ENCODE results near the gene HCFC1. TPM values are rescaled to one million over a fixed set of nuclear protein-coding genes. Genes with fewer than 3 reads are reported as not detected.

Gene HCFC1
- total RNA-seq, 1 donor from 2014 or later: 74.6 TPM

DNA sequence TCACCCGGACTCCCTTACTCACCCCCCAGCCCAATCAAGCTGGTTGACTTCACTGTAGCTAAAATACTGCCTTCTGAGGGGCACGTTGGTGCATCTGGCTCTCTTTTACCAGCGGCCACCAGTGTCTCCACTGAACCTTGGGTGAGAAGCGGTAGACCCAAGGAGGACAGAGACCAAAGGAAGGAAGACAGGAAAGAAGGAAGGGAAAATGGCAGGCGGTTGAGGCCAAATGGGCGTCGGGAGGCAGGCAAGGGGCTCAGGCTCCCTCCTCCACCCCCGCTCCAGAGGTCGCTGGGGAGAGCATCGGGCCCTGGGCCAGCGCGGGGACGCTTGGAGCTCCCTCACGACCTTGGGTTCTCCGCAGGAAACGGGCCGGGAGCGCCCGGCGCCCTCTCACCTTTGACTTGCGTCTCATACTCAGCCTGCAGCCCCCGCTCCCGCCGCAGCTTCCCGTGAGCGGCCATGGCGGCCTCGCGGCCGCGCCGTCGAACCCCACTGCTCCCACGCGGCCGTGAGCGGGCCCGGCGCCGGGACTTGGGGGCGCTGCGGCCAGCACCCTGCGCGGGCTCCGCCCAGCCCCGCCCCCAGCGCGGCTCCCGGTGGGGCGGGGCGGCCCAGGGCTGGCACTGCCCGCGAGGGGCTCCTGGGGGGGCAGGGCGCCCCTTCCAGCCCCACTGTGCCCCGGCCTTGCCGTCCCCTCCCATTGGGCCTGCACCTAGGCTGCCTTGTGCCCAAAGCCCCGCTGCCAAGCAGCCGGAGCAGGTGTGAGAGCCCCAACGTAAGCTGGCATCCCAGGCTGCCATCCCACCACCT, 45.7 kb downstream of the HCFC1 start, which contains the start of gene ARHGAP4:
TSS of gene ARHGAP4 (minus strand) at position 526 of the 813 bp plus-strand sequence. CDS start at position 464, 62 bp downstream.
- H3K9me3 Mint-ChIP-seq (ENCODE audit: unreplicated experiment): no peaks in the 10 kb centered on the region
- peaks cover 2% of the 10 kb centered on the region for H3K27me3 Mint-ChIP-seq (ENCODE audit: unreplicated experiment)
- peak within 1 kb of the TSS; percentile 52 for H3K27ac Mint-ChIP-seq (ENCODE audit: unreplicated experiment)
- no peak for DNase-seq (ENCODE audit: low spot score)
- peaks cover 16% of the 10 kb centered on the region for H3K4me1 Mint-ChIP-seq (ENCODE audit: unreplicated experiment)
- H3K36me3 Mint-ChIP-seq (ENCODE audit: low read depth, unreplicated experiment): peaks cover 10% of the 10 kb centered on the region
- peak within 1 kb of the TSS; percentile 89 for H3K4me3 Mint-ChIP-seq (ENCODE audit: unreplicated experiment)
- no peak for TF ChIP-seq CTCF (IDR thresholded peaks at IDR 0.05; ENCODE audit: unreplicated experiment)

DNA sequence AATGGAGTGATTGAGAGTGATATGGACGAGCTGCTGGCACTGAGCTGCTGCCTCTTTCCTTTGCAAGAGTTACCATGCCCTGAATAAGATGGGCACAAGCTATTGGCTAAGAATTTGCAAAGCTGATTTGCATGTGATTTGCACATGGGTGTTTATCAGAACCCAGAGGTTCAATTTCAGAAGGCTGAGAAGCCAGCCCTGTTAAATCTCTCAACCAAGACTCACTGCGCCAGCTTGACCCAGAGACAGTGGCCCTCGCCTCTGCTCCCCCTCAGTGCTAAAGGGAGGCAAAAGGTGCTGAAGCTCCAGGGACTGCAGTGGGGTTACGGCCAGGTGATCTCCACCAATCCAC, 46.3 kb downstream of the HCFC1 start:
- peaks cover 2% of the 10 kb centered on the region for H3K27me3 Mint-ChIP-seq (ENCODE audit: unreplicated experiment)
- peaks cover 5% of the 10 kb centered on the region for H3K36me3 Mint-ChIP-seq (ENCODE audit: low read depth, unreplicated experiment)
- no peaks in the 10 kb centered on the region for H3K9me3 Mint-ChIP-seq (ENCODE audit: unreplicated experiment)
- DNase-seq (ENCODE audit: low spot score): no peak
- no peak for TF ChIP-seq CTCF (IDR thresholded peaks at IDR 0.05; ENCODE audit: unreplicated experiment)
- H3K27ac Mint-ChIP-seq (ENCODE audit: unreplicated experiment): no peak overlapping the region
- peak overlapping the region; percentile 89 for H3K4me3 Mint-ChIP-seq (ENCODE audit: unreplicated experiment)
- peaks cover 17% of the 10 kb centered on the region for H3K4me1 Mint-ChIP-seq (ENCODE audit: unreplicated experiment)

DNA sequence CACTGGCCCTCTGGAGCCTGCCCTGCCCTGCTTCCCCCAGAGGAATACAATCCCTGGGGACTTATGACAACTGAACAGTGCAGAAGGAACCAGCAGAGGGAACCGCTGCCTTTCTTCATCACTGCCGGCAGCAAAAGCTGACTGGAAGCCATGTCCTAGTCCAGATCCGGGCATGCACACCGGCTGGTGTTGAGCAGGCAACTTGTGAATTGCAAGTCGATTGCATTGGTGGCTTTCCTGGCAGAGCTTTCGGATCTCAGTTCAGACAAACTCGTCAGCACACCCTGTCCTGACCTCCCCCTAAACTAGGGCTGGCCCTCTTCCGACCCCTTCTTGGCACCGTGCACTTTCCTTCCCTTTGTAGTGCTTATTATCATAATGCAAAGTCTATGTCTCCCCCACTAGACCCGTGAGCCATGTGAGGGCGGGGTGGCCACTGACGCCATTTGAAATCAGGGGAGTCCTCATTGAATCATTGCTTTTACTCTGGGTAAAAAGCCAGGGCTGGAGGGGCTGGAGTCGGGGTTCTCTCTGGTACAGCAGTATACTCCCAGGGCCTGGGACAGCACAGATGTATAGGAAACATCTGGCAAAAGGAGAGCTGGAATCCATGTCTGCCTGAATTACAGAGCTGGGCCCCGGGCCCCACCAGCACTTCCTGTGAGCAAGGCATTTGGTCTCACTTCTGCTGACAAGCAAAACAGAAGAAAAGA, 47.3 kb downstream of the HCFC1 start:
- Mint-ChIP-seq H3K4me3 (ENCODE audit: unreplicated experiment) (peak overlapping the region; percentile 56), H3K9me3 (ENCODE audit: unreplicated experiment) (no peaks in the 10 kb centered on the region), H3K27me3 (ENCODE audit: unreplicated experiment) (peaks cover 2% of the 10 kb centered on the region), H3K4me1 (ENCODE audit: unreplicated experiment) (peaks cover 17% of the 10 kb centered on the region), H3K27ac (ENCODE audit: unreplicated experiment) (no peak overlapping the region), H3K36me3 (ENCODE audit: low read depth, unreplicated experiment) (peaks cover 4% of the 10 kb centered on the region)
- DNase-seq (ENCODE audit: low spot score): no peak
- no peak for TF ChIP-seq CTCF (IDR thresholded peaks at IDR 0.05; ENCODE audit: unreplicated experiment)

GRCh38 chrX:153922932-153923857, 48.4 kb downstream of the HCFC1 start:
- H3K4me3 Mint-ChIP-seq (ENCODE audit: unreplicated experiment): no peak overlapping the region
- no peak overlapping the region for H3K27ac Mint-ChIP-seq (ENCODE audit: unreplicated experiment)
- no peak for TF ChIP-seq CTCF (IDR thresholded peaks at IDR 0.05; ENCODE audit: unreplicated experiment)
- peaks cover 17% of the 10 kb centered on the region for H3K4me1 Mint-ChIP-seq (ENCODE audit: unreplicated experiment)
- DNase-seq (ENCODE audit: low spot score): no peak
- peaks cover 2% of the 10 kb centered on the region for H3K27me3 Mint-ChIP-seq (ENCODE audit: unreplicated experiment)
- H3K9me3 Mint-ChIP-seq (ENCODE audit: unreplicated experiment): no peaks in the 10 kb centered on the region
- no peaks in the 10 kb centered on the region for H3K36me3 Mint-ChIP-seq (ENCODE audit: low read depth, unreplicated experiment)
